H1 (cell line): ENCODE results near the gene BRPF3. TPM values are rescaled to one million over a fixed set of nuclear protein-coding genes. Genes with fewer than 3 reads are reported as not detected.

Experiments used
- POLR2A ChIP-seq, 2 experiments: IDR thresholded peaks; 1 replicate in 1 of 2; 2 replicates in 1 of 2; pipeline ENCODE4 v1.6.1; 2011; ENCODE audit warnings: low read depth in 2 of 2, low read length in 2 of 2, mild to moderate bottlenecking in 2 of 2; ENCODE audit errors: control extremely low read depth in 1 of 2
- RNF2 ChIP-seq: fragments of 200-900, 300-1000 bp; sonication (generic); IDR thresholded peaks from 2 replicates; pipeline ENCODE4 v1.7.1; 2016; ENCODE audit warnings: borderline replicate concordance, low read depth, mild to moderate bottlenecking, antibody characterized with exemption, low read length; ENCODE audit not compliant: poor library complexity, severe bottlenecking; ENCODE audit errors: missing control alignments
- TEAD4 ChIP-seq: IDR thresholded peaks from 2 replicates; pipeline ENCODE4 v1.6.1; 2012; ENCODE audit warnings: low read depth, low read length, inconsistent platforms, mixed read lengths
- polyA plus RNA-seq, 7 experiments: library from polyadenylated mRNA; depleted of rRNA in 3 of 7; stranded (reverse) in 5 of 7; unstranded in 2 of 7; fragments of >200 nt in 5 of 7; fragments of 200-250 nt in 2 of 7; gene quantifications; 1 replicate in 5 of 7; 2 replicates in 1 of 7; 4 replicates in 1 of 7; pipeline versions ENCODE4 v1.2.1 to v1.2.3, GENCODE V29; 2011 to 2013; ENCODE audit warnings: missing spikeins in 2 of 7, mixed read lengths in 2 of 7
- total RNA-seq: library from RNA; stranded (reverse); fragmentation: NEBNext Ultra II Directional; extraction: Animal tissue kit (Norgen Biotek cat#: 25700); gene quantifications from 2 replicates; pipeline ENCODE4 v1.2.1, GENCODE V29; 2021
- TF ChIP-seq, protein P1 (sequence below): IDR thresholded peaks from 2 replicates; pipeline ENCODE4 v1.6.1; 2012; ENCODE audit warnings: inconsistent platforms
- TF ChIP-seq, protein P2 (sequence below): IDR thresholded peaks from 2 replicates; pipeline ENCODE4 v1.6.1; 2011; ENCODE audit warnings: low read depth, mild to moderate bottlenecking, low read length; ENCODE audit not compliant: insufficient read depth

BRPF3 gene
- total and polyA plus RNA-seq, 2 of the 8 experiments (the other 6 are each of a cell fraction or from before 2014, with no cell fraction given) = 26.0 to 37.5 TPM

DNA sequence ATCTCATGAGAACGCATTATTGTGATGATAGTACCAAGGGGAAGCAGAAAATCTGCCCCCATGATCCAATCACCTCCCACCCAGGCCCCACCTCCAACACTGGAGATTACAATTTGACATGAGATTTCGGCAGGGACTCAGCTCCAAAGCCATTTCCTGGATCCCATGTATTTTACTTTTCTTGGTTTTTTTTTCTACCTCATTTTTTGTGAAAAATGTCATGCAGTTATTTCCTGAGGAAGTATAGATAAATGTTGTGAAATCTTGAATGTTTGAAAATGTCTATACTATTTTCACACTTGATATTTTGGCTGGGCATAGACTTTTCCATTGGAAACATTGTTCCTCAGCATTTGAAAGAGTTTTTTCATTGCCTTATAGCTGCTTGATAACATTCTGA is 9.1 kb upstream of the BRPF3 start (continued):
- TF ChIP-seq POLR2A (IDR thresholded peaks at IDR 0.05; ENCODE audit: control extremely low read depth in 1 of 2, low read depth in 2 of 2, low read length in 2 of 2) (no peak), RNF2 (no peak), TEAD4 (no peak)
- TF ChIP-seq, protein P1, sequence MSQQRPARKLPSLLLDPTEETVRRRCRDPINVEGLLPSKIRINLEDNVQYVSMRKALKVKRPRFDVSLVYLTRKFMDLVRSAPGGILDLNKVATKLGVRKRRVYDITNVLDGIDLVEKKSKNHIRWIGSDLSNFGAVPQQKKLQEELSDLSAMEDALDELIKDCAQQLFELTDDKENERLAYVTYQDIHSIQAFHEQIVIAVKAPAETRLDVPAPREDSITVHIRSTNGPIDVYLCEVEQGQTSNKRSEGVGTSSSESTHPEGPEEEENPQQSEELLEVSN = no peak
- TF ChIP-seq, protein P2, sequence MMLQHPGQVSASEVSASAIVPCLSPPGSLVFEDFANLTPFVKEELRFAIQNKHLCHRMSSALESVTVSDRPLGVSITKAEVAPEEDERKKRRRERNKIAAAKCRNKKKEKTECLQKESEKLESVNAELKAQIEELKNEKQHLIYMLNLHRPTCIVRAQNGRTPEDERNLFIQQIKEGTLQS = no peak
